NCI-H2196 treated with DMSO at 0.1 percent for 48 hours (cell line): ENCODE measurements around the gene USP5.

Experiments used
- DNase-seq: peaks from one replicate; lab custom pipeline; 2025; ENCODE audit not compliant: unreplicated experiment; lab: John Stamatoyannopoulos, UW

USP5 gene

DNA sequence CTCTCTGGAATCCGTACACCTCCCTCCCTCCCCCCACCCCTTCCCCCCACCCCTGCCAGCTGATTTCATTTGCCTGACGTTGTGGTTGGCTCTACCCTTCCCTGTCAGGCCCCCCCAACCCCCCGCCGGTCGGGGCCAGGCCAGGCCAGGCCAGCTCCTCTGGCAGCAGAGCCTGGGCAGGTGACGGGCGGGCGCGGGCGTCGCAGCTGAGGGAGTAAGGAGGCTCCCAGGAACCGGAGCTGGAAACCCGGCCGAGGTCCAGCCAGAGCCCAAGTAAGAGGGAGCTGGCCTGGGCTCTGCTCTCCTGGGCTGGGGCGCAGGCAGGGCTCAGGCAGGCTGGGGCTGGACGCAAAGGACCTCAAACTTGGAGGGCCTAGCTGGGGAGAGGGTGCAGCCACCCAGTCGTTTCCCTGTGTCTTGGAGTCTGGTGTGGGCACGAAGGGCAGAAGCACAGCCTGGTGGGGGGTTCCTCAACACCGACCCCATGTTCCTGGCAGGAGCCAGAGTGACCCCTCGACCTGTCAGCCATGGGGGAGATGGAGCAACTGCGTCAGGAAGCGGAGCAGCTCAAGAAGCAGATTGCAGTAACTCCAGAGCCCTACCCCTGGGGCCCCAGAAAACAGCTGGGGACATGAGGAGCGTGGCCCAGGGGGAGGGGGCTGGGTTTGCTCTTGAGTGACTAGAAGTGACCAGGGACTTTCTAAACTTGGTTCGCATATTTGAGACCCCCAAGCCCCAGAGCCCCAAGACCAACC is 11.0 kb upstream of the USP5 start, which contains the start of gene GNB3:
Gene GNB3, plus strand, starts transcription at position 165 of the 755 bp plus-strand sequence. Its CDS starts 363 bp downstream, at position 528.
- DNase-seq, result no peak

DNA sequence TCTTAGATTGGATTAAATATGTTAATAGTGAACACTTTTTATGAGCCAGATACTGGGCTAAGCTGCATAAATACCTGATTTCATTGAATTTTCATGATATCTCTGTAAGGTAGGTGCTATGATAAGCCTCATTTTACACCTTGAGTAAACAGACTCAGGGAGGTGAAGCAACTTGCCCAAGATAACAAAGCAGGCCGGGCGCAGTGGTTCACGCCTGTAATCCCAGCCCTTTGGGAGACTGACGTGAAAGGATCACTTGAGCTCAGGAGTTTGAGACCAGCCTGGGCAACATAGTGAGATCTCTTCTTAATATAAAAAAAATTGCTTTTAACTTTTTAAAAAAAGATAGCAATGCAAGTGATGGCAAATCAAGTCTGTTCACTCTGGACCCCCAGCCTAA is 9.9 kb upstream of the USP5 start:
- no peak for DNase-seq

DNA sequence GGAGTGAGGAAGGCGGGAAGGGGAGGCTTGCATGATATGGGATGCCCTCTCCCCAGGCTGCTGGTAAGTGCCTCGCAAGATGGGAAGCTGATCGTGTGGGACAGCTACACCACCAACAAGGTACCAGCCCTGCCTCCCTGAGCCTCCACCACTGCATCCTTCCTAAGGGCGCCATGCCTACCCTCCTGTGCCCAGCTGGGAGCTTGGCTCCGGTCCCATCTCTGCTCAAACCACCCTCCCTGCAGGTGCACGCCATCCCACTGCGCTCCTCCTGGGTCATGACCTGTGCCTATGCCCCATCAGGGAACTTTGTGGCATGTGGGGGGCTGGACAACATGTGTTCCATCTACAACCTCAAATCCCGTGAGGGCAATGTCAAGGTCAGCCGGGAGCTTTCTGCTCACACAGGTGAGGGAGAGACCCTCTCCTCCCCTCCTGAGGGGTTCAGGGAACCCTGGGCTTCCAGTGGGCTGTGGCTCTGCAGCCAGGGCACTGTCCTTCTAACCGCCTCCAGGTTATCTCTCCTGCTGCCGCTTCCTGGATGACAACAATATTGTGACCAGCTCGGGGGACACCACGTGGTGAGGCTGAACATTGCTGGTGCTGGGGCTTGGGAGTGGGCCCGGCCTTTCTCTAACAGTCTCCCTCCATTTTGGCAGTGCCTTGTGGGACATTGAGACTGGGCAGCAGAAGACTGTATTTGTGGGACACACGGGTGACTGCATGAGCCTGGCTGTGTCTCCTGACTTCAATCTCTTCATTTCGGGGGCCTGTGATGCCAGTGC is 8.6 kb upstream of the USP5 start:
- DNase-seq, result no peak

DNA sequence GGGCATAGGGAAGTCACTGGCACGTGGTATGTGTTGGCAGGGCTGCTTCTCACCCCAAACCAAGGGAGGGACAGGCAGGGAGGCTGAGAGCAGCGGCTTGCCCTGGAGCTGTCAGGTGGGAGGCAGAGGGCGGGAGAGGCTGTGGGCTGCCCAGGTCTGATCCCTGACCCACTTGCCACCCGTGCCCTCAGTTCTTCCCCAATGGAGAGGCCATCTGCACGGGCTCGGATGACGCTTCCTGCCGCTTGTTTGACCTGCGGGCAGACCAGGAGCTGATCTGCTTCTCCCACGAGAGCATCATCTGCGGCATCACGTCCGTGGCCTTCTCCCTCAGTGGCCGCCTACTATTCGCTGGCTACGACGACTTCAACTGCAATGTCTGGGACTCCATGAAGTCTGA is 6.6 kb upstream of the USP5 start:
- no peak for DNase-seq

DNA sequence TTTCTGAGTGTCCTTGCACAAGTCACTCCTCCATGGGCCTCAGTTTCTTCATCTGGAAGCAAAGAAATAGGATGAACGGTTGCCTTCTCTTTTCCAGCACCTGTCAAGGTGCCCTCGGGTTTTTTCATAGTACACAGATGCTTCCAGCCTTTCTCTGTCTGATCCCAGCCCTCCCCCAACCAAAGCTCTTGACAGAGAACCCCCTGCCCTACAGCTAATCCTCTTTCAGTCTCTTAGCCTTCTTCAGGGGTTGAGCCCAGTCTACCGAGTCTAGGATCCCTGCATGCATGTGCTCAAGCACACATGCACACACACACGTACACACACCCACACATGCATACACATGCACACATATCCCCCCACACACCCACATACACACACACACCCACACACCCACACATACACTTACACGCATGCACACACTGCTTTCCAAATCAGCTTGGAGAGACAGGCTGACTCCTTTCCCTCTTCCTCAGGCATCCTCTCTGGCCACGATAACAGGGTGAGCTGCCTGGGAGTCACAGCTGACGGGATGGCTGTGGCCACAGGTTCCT is 5.6 kb upstream of the USP5 start:
- no peak for DNase-seq

DNA sequence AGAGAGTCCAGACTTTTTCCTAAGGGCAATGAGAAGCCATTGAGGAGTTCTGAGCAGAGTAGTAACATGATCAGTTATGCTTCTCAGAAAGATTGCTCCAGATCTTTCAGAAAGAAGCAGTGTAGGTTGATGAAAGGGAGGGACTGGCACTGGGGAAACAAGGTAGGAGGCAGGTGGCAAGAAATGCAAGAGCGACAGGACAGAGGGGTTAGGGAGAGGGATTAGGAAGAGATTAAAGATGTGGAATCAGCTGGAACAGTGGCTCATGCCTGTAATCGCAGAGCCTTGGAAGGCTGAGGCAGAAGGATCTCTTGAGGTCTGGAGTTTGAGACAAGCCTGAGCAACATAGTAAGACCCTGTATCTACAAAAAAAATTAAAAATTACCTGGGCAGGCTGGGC is 4.3 kb upstream of the USP5 start:
- no peak for DNase-seq

DNA sequence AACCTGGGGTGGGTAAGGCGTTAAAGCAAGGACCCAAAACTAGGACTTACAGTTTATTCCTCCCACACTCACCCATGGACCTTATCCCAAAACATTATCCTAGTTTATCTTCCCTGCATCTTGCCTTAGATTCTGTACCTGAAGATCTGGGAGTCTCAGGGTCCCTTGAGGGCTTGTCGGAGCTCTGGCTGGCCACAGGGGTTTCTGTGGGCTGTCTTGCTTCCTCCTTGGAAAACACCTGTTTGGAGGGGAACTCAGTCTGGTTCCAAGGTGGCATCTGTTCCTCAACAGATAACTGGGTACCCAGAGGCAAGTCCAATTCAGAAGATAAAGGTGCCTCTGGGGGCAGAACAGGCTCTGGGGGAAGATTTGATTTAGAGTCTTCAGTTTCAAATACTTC is 2.5 kb upstream of the USP5 start:
- no peak for DNase-seq

DNA sequence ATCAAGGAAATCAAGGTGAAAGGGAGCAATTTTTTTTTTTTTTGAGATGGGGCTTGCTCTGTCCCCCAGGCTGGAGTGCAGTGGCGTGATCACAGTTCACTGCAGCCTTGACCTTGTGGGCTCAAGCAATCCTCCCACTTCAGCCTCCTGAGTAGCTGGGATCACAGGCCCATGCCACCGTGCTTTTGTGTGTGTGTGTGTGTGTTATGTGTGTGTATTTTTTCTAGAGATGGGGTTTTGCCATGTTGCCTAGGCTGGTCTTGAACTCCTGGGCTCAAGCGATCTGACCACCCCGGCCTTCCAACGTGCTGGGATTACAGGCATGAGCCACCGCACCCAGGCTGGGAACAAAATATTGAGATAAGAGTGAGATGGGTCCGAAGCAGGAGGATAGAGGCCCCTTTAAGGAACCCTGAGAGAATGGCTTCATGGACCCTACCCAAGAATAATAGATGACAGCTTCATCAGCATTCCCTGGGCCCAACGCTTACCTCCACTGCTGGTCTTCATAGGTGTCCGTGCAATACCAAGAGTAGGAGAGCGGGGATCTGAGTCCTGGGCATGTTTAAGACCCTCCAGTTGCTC is 1.9 kb upstream of the USP5 start:
- no peak for DNase-seq

DNA sequence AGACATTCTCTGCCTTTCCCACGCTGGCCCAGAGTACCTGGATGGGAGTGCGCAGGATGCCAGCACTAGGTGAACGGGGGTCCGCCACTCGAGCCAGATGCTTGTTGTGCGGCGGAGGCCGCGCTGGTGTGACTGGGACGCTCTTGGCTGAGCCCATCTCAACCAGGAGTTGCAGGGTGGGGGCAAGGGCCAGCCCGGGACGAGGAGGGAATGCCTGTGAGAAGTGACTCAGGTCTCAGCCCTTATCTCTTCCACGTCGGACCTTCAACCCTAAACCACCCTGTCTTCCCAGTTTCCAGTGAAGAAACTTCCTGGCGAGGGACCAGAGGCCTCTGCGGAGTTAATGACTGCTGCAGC is 1.2 kb upstream of the USP5 start:
- DNase-seq, result no peak

DNA sequence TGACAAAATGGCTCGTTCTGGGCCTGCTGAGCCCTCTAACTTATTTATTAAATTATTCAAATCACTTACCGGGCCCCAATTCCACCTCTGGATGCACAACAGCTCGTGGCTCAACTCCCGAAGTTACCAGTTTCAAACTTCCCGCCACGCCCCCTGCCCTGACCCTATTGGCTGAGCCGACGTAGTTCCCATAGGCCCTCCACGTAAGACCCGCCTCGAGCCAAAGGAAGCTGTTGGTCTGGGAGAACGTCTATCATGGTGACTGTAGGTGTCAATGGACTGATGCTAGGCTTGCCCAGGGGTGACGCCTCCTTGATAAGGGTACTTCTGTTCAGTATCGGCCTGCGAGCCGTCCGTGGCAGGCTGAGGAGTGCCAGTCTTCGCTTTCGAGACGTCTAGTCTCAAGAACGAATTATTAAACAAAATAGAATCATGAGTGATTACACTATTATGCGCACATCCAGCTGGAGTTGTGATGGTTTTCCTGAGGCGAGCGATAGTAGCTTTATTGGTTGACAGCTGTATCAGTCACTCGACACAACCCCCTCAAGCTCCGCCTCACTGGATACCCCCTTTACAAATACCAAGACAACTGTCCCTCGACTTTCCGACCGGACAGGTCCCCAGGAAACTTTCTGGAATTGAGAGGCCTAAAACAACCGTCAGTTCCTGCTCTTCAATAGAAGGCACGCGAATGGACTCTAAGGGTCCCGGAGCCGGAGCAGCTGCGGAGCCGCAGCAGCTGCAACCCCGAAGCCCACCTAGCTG is 613 bp upstream of the USP5 start, which contains the start of gene CDCA3:
Gene CDCA3, minus strand, starts transcription at position 134 of the 768 bp plus-strand sequence. CDS start 334 bp downstream, outside the sequence.
- peak; percentile 86 for DNase-seq

DNA sequence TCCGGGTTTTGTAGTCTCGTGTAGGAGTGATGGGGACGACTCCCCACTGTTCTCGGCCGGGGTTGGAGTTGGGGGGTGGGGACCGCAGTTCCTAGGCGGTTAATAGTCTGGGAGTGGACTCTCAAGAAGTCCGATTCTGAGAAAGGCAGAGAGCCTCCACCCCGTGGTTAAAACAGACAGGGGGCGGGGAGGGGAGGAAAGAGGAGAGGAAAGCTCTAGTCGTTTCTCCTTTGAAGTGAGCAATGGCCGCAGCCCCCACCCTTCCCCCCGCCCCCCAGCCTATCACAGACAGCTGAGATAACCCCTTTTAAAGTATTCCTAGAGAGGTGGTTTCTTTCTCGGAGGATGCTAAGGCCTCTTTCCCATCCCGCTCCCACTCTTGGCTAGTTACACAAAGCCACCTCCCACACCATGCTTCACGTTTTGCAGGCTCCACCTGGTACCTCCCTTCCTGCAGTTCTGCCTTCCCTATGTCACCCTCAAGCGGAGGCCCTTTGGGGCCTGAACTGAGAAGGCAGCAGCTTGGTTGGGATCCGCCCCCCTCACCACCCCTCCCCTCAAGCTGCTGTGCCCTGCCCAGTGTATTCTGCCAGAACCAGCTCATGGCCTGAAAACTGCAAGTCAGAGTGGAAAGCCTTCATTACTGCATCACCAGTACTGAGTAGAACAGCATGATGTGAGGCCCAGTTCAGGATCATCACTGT is 853 bp downstream of the USP5 start:
- no peak for DNase-seq

DNA sequence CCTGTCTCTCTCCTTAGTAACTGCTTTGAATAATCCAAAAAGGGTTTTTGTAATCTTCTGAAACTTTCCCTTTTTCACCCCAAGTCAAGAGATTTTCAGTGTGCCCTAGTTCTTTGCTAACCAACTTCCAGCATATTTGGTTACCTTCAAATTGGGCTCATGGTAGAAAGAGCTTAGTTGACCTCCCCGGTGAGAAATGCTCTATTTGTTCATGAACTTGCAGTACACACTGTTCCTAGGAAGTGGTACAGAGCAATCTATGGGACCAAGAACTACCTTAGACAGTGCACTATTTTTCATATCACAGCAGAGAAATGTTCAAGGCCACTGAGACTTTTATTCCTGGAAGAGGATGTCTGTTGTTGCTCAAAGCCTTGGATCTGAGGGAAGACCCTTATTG is 1.7 kb downstream of the USP5 start:
- DNase-seq, result no peak

DNA sequence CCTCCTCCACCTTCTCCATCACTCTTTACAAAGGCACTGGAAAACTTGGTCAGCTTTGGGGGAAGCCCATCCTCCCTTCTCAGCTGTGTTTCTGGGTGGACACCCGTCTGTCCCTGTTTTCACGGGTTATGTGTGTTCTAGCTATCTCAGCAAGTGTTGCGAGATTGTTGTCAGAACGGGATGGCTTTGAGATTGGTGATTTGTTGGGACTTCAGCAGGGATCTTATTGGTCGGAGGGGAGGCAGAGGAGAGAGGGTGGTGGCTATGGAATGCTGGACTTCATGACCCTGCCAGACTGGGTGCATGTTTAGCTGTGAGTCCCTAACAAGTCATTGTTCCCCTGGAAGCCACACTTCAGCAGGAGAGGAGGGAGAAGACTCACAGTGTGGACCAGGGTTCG is 2.1 kb downstream of the USP5 start:
- no peak for DNase-seq

DNA sequence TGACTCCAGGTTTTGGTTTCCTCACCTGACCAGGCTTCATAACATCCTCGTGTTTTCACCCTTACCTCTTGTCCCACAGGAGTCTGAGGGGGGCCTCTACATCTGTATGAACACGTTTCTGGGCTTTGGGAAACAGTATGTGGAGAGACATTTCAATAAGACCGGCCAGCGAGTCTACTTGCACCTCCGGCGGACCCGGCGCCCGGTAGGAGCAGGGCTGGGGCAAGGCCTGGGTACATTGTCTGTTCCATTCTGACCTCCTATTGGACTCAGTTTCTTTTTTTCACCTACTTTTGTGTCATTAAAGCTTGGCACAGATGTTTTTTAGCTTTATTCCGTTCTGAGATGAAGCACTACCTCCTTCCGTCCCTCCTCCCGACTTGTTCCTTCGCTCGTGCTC is 3.4 kb downstream of the USP5 start:
- no peak for DNase-seq

DNA sequence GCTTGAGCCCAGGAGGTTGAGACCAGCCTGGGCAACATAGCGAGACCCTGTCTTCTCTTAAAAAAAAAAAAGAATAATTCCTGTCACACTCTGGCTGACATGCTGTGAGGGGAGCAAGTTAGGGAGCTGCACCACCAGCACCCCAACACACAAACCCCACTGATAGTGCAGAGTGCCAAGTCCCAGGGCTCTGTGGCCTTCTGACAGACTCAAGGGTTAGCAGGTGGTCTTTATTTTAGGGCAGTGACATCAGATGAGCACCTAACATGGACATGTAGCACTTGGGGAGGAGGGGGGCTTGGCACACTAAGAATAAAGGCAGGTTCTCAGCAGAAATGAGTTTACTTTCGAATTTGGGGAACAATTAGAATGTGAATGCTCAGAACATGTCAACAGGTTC is 6.8 kb downstream of the USP5 start:
- no peak for DNase-seq

DNA sequence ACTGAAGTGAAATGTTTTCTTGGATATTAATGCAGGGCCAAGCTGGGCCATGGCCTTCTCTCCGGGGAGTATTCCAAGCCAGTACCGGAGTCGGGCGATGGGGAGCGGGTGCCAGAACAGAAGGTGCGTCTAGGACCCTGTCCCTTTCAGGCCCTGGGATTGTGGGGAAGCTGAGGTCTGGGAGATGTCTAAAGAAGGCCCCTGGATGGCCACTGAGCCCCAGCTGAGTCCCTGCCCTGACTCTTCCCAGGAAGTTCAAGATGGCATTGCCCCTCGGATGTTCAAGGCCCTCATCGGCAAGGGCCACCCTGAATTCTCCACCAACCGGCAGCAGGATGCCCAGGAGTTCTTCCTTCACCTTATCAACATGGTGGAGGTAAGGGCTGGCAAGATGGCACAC is 8.2 kb downstream of the USP5 start:
- no peak for DNase-seq

DNA sequence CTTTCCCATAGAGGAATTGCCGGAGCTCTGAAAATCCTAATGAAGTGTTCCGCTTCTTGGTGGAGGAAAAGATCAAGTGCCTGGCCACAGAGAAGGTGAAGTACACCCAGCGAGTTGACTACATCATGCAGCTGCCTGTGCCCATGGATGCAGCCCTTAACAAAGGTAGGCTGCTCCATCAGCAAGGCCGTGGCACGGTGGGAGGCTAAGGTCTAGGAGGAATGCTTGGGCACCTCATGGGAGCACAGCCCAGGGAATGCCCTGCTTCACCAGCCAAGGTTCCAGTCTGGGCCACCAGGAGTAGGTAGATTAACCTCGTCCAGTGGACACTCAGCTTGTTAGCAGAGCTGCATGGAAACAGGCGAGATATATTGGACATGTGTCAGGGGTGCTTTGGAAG is 9.0 kb downstream of the USP5 start:
- DNase-seq, result no peak

DNA sequence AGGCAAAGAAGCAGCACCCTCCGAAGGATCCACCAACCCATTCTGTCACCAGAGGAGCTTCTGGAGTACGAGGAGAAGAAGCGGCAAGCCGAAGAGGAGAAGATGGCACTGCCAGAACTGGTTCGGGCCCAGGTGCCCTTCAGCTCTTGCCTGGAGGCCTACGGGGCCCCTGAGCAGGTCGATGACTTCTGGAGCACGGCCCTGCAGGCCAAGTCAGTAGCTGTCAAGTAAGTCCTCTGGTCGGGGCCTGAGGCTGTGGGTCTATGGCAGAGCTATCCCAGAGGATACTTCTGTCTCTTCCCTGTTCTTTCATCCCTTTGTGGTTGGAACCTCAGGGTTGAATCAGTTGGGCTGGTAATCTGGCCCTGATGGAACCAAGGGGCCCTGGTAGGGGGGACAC is 9.4 kb downstream of the USP5 start:
- no peak for DNase-seq

DNA sequence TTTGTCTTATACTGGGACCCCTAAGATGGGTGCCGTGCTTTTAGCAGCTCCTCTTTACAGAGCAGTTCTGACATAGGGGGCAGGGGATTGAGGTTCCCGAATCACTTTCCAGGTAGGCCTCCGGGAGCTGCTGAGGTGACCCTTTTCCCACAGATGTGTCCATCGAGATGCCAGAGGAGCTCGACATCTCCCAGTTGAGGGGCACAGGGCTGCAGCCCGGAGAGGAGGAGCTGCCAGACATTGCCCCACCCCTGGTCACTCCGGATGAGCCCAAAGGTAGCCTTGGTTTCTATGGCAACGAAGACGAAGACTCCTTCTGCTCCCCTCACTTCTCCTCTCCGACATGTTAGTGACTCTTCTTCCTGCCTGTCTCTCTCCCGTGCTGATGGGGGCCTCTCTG is 11.1 kb downstream of the USP5 start:
- DNase-seq, result no peak

DNA sequence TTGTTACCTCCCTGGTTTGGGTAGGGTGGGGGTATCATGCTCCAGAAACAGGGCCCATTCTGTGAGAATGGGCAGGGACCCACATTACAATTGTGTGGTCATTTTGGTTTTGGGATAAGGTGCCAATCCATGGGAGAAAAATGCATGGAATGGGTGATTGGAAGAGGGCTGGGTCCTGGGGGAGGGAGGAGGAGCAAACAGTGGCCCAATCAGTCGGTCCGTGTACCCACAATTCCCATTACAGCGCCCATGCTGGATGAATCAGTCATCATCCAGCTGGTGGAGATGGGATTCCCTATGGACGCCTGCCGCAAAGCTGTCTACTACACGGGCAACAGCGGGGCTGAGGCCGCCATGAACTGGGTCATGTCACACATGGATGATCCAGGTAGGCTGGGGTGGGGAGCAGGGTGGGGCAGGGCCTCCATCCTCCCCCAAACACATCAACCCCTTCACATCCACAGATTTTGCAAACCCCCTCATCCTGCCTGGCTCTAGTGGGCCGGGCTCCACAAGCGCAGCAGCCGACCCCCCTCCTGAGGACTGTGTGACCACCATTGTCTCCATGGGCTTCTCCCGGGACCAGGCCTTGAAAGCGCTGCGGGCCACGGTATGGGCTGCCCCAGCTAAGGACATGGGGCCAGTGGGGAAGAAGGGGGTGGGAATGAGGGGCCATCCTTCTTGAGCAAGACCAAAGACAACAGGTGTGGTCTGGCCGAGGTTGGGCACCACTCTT is 11.8 kb downstream of the USP5 start:
- no peak for DNase-seq
